GM18873 (cell line): ENCODE data around the gene DOCK3.
"Not testable (repeated sequence)": the region's sequence is repeated elsewhere in the genome, so short reads cannot be mapped to it uniquely, and the experiment has no call there.

ENCODE experiments used
- ATAC-seq: cut with Tn5 transposase; IDR thresholded peaks from one replicate; pipeline ENCODE4 v1.9.1; 2021; ENCODE audit warnings: mild to moderate bottlenecking, moderate library complexity, moderate number of reproducible peaks; ENCODE audit not compliant: unreplicated experiment, low FRiP score

DOCK3 gene

GRCh38 chr3:51173518-51174271, 499.0 kb downstream of the DOCK3 start:
- no peak for ATAC-seq

- ATAC-seq: no peak
Measured at GRCh38 chr3:51176923-51177322, 502.2 kb downstream of the DOCK3 start.

GRCh38 chr3:51186446-51186845, 511.7 kb downstream of the DOCK3 start:
- not testable (repeated sequence) for ATAC-seq

GRCh38 chr3:51190199-51190598, 515.5 kb downstream of the DOCK3 start:
- no peak for ATAC-seq

GRCh38 chr3:51190827-51191226, 516.1 kb downstream of the DOCK3 start:
- ATAC-seq: no peak

- no peak for ATAC-seq
Measured at GRCh38 chr3:51191768-51192167, 517.0 kb downstream of the DOCK3 start.

GRCh38 chr3:51198477-51198876, 523.8 kb downstream of the DOCK3 start:
- ATAC-seq: no peak

GRCh38 chr3:51199296-51199695, 524.6 kb downstream of the DOCK3 start:
- not testable (repeated sequence) for ATAC-seq

- no peak for ATAC-seq
Measured at GRCh38 chr3:51216291-51216690, 541.6 kb downstream of the DOCK3 start.

- no peak for ATAC-seq
Measured at GRCh38 chr3:51221959-51222358, 547.2 kb downstream of the DOCK3 start.

GRCh38 chr3:51224283-51224682, 549.6 kb downstream of the DOCK3 start:
- no peak for ATAC-seq

- ATAC-seq: no peak
Measured at GRCh38 chr3:51224843-51225242, 550.1 kb downstream of the DOCK3 start.

- ATAC-seq: no peak
Measured at GRCh38 chr3:51242939-51243338, 568.2 kb downstream of the DOCK3 start.

GRCh38 chr3:51243924-51244323, 569.2 kb downstream of the DOCK3 start:
- ATAC-seq: no peak

GRCh38 chr3:51245867-51246266, 571.1 kb downstream of the DOCK3 start:
- ATAC-seq: no peak

GRCh38 chr3:51257870-51258269, 583.1 kb downstream of the DOCK3 start:
- ATAC-seq: no peak

- ATAC-seq: not testable (repeated sequence)
Measured at GRCh38 chr3:51264166-51264565, 589.4 kb downstream of the DOCK3 start.

- no peak for ATAC-seq
Measured at GRCh38 chr3:51268132-51268531, 593.4 kb downstream of the DOCK3 start.

GRCh38 chr3:51269466-51269865, 594.7 kb downstream of the DOCK3 start:
- no peak for ATAC-seq

GRCh38 chr3:51270559-51270958, 595.8 kb downstream of the DOCK3 start:
- no peak for ATAC-seq

- no peak for ATAC-seq
Measured at GRCh38 chr3:51271172-51271571, 596.4 kb downstream of the DOCK3 start.

GRCh38 chr3:51274052-51274451, 599.3 kb downstream of the DOCK3 start:
- ATAC-seq: no peak
